Measurements from ENCODE around the gene GABBR2.
"Not testable (repeated sequence)": the region's sequence is repeated elsewhere in the genome, so short reads cannot be mapped to it uniquely, and the experiment has no call there.

The GABBR2 gene

GRCh38 chr9:98479967-98480847 is 228.5 kb downstream of the GABBR2 start:
- DNase-seq (ENCODE audit: low read depth), result peak; percentile 20

- no peak for DNase-seq (ENCODE audit: low read depth)
Observed at GRCh38 chr9:98479449-98479848, 229.3 kb downstream of the GABBR2 start.

- no peak for DNase-seq (ENCODE audit: low read depth)
Observed at GRCh38 chr9:98477884-98478283, 230.9 kb downstream of the GABBR2 start.

GRCh38 chr9:98472216-98472615 is 236.5 kb downstream of the GABBR2 start:
- DNase-seq (ENCODE audit: low read depth), result no peak

- DNase-seq (ENCODE audit: low read depth), result no peak
Observed at GRCh38 chr9:98471185-98471584, 237.6 kb downstream of the GABBR2 start.

- no peak for DNase-seq (ENCODE audit: low read depth)
Observed at GRCh38 chr9:98468567-98469239, 240.0 kb downstream of the GABBR2 start.

GRCh38 chr9:98465799-98466198 is 242.9 kb downstream of the GABBR2 start:
- DNase-seq (ENCODE audit: low read depth), result no peak

- not testable (repeated sequence) for DNase-seq (ENCODE audit: low read depth)
Observed at GRCh38 chr9:98464156-98464690, 244.5 kb downstream of the GABBR2 start.

GRCh38 chr9:98462310-98462709 is 246.4 kb downstream of the GABBR2 start:
- no peak for DNase-seq (ENCODE audit: low read depth)

- peak; percentile 20 for DNase-seq (ENCODE audit: low read depth)
Observed at GRCh38 chr9:98460704-98461103, 248.0 kb downstream of the GABBR2 start.

- no peak for DNase-seq (ENCODE audit: low read depth)
Observed at GRCh38 chr9:98457726-98458370, 250.9 kb downstream of the GABBR2 start.

GRCh38 chr9:98456156-98456613 is 252.6 kb downstream of the GABBR2 start:
- DNase-seq (ENCODE audit: low read depth), result no peak

GRCh38 chr9:98455256-98456155 is 253.2 kb downstream of the GABBR2 start:
- DNase-seq (ENCODE audit: low read depth), result peak; percentile 50

- no peak for DNase-seq (ENCODE audit: low read depth)
Observed at GRCh38 chr9:98453589-98454311, 255.0 kb downstream of the GABBR2 start.

GRCh38 chr9:98451576-98451975 is 257.2 kb downstream of the GABBR2 start:
- DNase-seq (ENCODE audit: low read depth), result no peak

GRCh38 chr9:98450496-98450895 is 258.2 kb downstream of the GABBR2 start:
- DNase-seq (ENCODE audit: low read depth), result peak; percentile 34

GRCh38 chr9:98449871-98450270 is 258.9 kb downstream of the GABBR2 start:
- no peak for DNase-seq (ENCODE audit: low read depth)

GRCh38 chr9:98445576-98445975 is 263.2 kb downstream of the GABBR2 start:
- no peak for DNase-seq (ENCODE audit: low read depth)

- no peak for DNase-seq (ENCODE audit: low read depth)
Observed at GRCh38 chr9:98444601-98445000, 264.1 kb downstream of the GABBR2 start.

- no peak for DNase-seq (ENCODE audit: low read depth)
Observed at GRCh38 chr9:98442541-98442940, 266.2 kb downstream of the GABBR2 start.

GRCh38 chr9:98442114-98442513 is 266.6 kb downstream of the GABBR2 start:
- no peak for DNase-seq (ENCODE audit: low read depth)
